Naive thymus-derived CD8-positive, alpha-beta T cell (primary cell): ENCODE measurements around the gene ADAMTS14. TPM values are rescaled to one million over a fixed set of nuclear protein-coding genes. Genes with fewer than 3 reads are reported as not detected.

Experiments used
- ATAC-seq, 2 donors: fragments of 150-1000 bp; cut with Tn5 transposase in 1 of 2; sonication (Bioruptor Pico), chemical (Tn5 transposase) in 1 of 2; 1 replicate in 1 of 2; 2 replicates in 1 of 2; pipeline ENCODE4 v1.10.0; 2021; ENCODE audit warnings: mild to moderate bottlenecking in 2 of 2, moderate library complexity in 2 of 2
- POLR2A ChIA-PET: fragments of 350-600 bp; sonication (Branson Sonifier 250); formaldehyde crosslinking; loops from one replicate; lab custom pipeline; 2021; ENCODE audit warnings: antibody characterized with exemption; lab: Charles Lee
- DNase-seq, 10 donors: peaks; one replicate each; pipeline versions ENCODE4 v3.0.0 to v3.0.0-alpha.2; 2020 to 2022
- H3K27ac Mint-ChIP-seq, 10 donors: one replicate each; pipeline ENCODE4 v1.8.0; 2020 to 2022; ENCODE audit warnings: mild to moderate bottlenecking in 10 of 10, mixed read lengths in 10 of 10, moderate library complexity in 4 of 10, inconsistent platforms in 1 of 10
- H3K27me3 Mint-ChIP-seq, 5 donors: one replicate each; pipeline ENCODE4 v1.8.0; 2021 to 2022; ENCODE audit warnings: mixed read lengths in 5 of 5
- H3K36me3 Mint-ChIP-seq, 3 donors: one replicate each; pipeline ENCODE4 v1.8.0; 2020 to 2022; ENCODE audit warnings: mixed read lengths in 3 of 3, mild to moderate bottlenecking in 2 of 3, inconsistent platforms in 1 of 3
- H3K4me1 Mint-ChIP-seq, 4 donors: one replicate each; pipeline ENCODE4 v1.8.0; 2021 to 2022; ENCODE audit warnings: mixed read lengths in 4 of 4
- H3K4me3 Mint-ChIP-seq, 10 donors: one replicate each; pipeline ENCODE4 v1.8.0; 2020 to 2022; ENCODE audit warnings: mild to moderate bottlenecking in 10 of 10, mixed read lengths in 10 of 10, moderate library complexity in 6 of 10, inconsistent platforms in 1 of 10
- H3K9me3 Mint-ChIP-seq, 9 donors: one replicate each; pipeline ENCODE4 v1.8.0; 2020 to 2022; ENCODE audit warnings: mixed read lengths in 9 of 9, mild to moderate bottlenecking in 3 of 9, inconsistent platforms in 1 of 9, moderate library complexity in 1 of 9
- polyA plus RNA-seq, 3 donors: library from polyadenylated mRNA; unstranded; fragments of 300-500 nt; fragmentation: Illumina TruSeq; gene quantifications; one replicate each; pipeline ENCODE4 v1.2.3, GENCODE V29; 2021
- total RNA-seq, 8 experiments: library from RNA in 2 of 8; stranded (reverse) in 2 of 8; gene quantifications; one replicate each; pipeline ENCODE4 v1.2.3 and lab custom pipeline; 2021 to 2026

The ADAMTS14 gene
- total and polyA plus RNA-seq, 5 experiments from 2014 or later: not detected

DNA sequence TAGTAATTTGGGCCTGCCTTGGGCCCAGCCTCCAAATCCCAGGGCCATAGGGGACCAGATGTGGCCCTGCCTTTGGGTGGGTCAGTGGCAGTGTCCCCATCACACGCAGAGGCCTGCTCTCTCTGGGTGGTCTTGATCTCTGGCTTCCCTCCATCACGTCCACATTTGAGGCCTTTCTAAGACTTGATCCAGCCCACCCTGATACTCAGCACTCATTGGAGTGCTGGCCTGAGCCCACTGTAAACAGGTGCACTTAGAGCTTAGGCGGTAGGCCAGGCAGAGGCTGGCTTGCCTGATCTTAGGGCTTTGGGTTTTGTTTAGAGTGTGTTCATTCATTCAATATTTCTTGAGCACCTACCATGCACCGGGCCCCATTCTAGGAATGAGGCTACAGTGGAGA is 60.3 kb downstream of the ADAMTS14 start:
- H3K4me3 Mint-ChIP-seq: no peak overlapping the region
- POLR2A ChIA-PET: no interaction called here
- H3K27ac Mint-ChIP-seq: peak overlapping the region in 1 of 10 donors; percentile 48
- H3K27me3 Mint-ChIP-seq: peaks cover 0 to 2% (median 0%) of the 10 kb centered on the region in 5 donors
- ATAC-seq (no peak), DNase-seq (no peak)
- no peaks in the 10 kb centered on the region for H3K9me3 Mint-ChIP-seq
- no peaks in the 10 kb centered on the region for H3K36me3 Mint-ChIP-seq
- peaks cover 0 to 3% (median 0%) of the 10 kb centered on the region in 4 donors for H3K4me1 Mint-ChIP-seq

DNA sequence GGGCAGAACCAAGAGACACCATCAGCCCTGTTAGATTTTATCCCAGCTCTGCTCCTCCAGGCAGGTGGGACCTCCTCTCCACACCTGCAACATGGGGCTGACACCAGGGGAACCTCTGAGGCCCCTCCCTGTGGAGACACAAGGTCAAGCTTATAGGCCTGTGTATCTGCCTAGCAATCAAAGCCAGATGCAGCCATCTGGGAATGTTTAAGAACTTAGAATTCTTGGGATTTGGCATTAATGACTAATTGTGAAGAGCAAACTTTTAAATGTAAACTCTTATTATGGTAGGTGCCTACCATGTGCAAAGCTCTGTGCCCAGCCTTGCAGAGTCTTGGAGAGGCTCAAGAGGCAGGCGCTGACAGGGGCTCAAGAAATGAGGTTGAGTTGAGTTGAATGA is 60.7 kb downstream of the ADAMTS14 start:
- Mint-ChIP-seq H3K4me1 (peaks cover 0 to 3% (median 0%) of the 10 kb centered on the region in 4 donors), H3K4me3 (no peak overlapping the region), H3K27ac (no peak overlapping the region), H3K36me3 (no peaks in the 10 kb centered on the region), H3K9me3 (no peaks in the 10 kb centered on the region), H3K27me3 (peaks cover 0 to 2% (median 0%) of the 10 kb centered on the region in 5 donors)
- ATAC-seq (no peak), DNase-seq (no peak)
- POLR2A ChIA-PET: no interaction called here

DNA sequence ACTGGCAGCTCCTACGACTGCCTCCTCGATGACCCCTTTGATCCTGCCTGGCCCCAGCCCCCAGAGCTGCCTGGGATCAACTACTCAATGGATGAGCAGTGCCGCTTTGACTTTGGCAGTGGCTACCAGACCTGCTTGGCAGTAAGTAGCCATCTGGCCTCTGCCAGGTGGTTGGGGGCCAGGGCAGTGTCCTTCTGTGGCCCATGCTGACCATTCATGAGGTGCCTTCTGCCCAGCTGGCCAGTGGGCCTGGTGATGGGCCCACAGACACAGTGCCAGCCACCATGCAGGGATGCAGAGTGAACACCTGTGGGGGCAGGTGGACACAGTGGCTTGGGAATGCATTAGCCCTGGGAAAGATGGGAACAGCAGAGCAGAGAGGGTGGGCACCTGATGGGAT is 62.9 kb downstream of the ADAMTS14 start:
- POLR2A ChIA-PET: no interaction called here
- H3K4me1 Mint-ChIP-seq: peaks cover 0 to 3% (median 0%) of the 10 kb centered on the region in 4 donors
- no peaks in the 10 kb centered on the region for H3K27me3 Mint-ChIP-seq
- ATAC-seq (no peak), DNase-seq (no peak)
- no peak overlapping the region for H3K27ac Mint-ChIP-seq
- no peaks in the 10 kb centered on the region for H3K9me3 Mint-ChIP-seq
- H3K36me3 Mint-ChIP-seq: no peaks in the 10 kb centered on the region
- H3K4me3 Mint-ChIP-seq: no peak overlapping the region

DNA sequence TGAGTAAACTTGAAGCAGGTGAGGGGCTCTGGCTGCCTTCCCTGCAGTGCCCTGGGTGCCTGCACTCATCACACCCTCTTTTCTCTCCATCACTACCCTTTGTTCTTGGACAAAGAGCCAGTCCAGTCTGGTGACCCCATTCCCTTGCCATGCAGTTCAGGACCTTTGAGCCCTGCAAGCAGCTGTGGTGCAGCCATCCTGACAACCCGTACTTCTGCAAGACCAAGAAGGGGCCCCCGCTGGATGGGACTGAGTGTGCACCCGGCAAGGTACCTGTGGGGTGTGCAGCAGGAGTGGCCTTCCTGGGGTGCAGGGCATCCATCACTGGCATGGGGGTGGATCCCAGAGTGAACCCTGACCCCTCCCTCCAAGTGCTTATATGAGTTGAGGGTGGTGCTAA is 64.2 kb downstream of the ADAMTS14 start:
- H3K27ac Mint-ChIP-seq: no peak overlapping the region
- POLR2A ChIA-PET: no interaction called here
- no peaks in the 10 kb centered on the region for H3K36me3 Mint-ChIP-seq
- ATAC-seq (no peak), DNase-seq (peak in 1 of 10 donors; percentile 36)
- H3K4me3 Mint-ChIP-seq: no peak overlapping the region
- peaks cover 0 to 3% (median 0%) of the 10 kb centered on the region in 4 donors for H3K4me1 Mint-ChIP-seq
- H3K27me3 Mint-ChIP-seq: no peaks in the 10 kb centered on the region
- H3K9me3 Mint-ChIP-seq: no peaks in the 10 kb centered on the region

DNA sequence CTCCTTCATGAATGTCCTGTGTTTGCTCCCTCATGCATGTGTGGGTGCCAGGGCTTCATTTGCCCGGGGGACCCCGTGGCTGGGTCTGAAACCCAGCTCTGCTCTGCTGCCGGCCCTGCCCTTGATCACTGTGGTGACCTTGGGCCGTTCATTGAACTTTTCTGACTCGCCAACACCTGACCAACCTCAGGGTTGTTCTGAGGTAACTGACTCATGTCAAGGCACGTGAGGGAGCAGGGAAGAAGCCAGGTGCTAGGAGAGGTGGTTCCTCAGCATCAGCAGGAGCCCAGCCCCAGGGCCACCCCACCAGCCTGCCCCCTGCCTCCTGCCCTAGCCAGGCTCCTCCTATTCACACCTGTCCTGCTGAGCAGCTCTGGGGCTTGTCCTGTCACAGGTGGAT is 64.9 kb downstream of the ADAMTS14 start:
- Mint-ChIP-seq H3K27ac (no peak overlapping the region), H3K4me3 (no peak overlapping the region), H3K36me3 (no peaks in the 10 kb centered on the region), H3K4me1 (peaks cover 0 to 1% (median 0%) of the 10 kb centered on the region in 4 donors), H3K9me3 (no peaks in the 10 kb centered on the region), H3K27me3 (no peaks in the 10 kb centered on the region)
- POLR2A ChIA-PET: no interaction called here
- DNase-seq (no peak), ATAC-seq (no peak)

DNA sequence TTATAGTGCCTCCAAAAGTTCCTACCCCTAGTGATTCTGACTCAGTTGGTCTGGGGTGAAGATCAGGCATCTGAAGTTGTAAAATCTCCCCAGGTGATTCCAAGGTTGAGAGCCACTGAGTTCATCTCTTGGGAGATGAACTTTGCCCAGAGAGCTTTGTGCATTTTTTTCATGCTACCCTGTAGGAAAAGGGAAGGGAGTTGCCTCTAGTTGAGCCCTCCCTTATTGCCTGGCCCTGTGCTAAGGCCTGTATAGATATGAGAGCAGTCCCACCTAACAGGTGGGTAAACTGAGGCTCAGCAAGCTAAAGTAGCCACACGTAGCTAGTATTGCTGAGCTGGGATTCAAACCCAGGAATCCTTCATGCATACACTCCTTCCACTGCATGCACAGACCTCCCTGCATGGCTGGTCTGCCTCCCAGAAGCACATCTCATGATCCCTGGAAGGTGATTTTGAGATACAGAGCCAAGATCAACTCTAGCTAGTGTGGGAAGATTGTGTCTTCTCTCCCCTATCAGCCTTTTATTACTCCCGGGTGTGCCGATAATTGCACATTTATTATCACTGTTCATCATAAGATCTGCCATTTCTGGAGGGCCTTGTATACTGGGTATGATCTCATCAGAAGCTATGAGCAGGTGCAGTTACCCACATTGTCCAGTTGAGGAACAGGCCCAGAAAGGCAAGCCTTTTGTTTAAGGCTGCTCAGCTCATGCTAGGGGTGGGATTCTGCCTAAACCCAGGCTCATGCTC is 65.9 kb downstream of the ADAMTS14 start:
- no peaks in the 10 kb centered on the region for H3K36me3 Mint-ChIP-seq
- no peaks in the 10 kb centered on the region for H3K27me3 Mint-ChIP-seq
- peaks cover 3 to 9% (median 6%) of the 10 kb centered on the region in 4 donors for H3K4me1 Mint-ChIP-seq
- no peak for DNase-seq
- POLR2A ChIA-PET: no interaction called here
- no peak overlapping the region for H3K27ac Mint-ChIP-seq
- ATAC-seq: peak in 1 of 2 donors; percentile 39
- H3K4me3 Mint-ChIP-seq: no peak overlapping the region
- H3K9me3 Mint-ChIP-seq: no peaks in the 10 kb centered on the region

DNA sequence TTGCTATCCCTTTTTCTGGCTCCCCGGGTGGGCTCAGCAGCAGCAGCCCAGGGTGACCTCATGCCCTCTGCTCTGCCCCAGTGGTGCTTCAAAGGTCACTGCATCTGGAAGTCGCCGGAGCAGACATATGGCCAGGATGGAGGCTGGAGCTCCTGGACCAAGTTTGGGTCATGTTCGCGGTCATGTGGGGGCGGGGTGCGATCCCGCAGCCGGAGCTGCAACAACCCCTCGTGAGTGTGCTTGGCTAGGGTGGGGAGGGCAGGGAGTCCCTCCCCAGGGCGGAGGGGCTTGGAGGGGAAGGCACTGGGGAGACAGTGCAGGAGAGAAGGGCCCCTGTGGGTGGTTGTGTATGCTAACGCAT is 66.4 kb downstream of the ADAMTS14 start:
- Mint-ChIP-seq H3K27me3 (no peaks in the 10 kb centered on the region), H3K9me3 (no peaks in the 10 kb centered on the region), H3K4me1 (peaks cover 3 to 9% (median 6%) of the 10 kb centered on the region in 4 donors), H3K4me3 (no peak overlapping the region), H3K27ac (no peak overlapping the region), H3K36me3 (no peaks in the 10 kb centered on the region)
- ATAC-seq: no peak
- DNase-seq: no peak
- POLR2A ChIA-PET: no interaction called here

DNA sequence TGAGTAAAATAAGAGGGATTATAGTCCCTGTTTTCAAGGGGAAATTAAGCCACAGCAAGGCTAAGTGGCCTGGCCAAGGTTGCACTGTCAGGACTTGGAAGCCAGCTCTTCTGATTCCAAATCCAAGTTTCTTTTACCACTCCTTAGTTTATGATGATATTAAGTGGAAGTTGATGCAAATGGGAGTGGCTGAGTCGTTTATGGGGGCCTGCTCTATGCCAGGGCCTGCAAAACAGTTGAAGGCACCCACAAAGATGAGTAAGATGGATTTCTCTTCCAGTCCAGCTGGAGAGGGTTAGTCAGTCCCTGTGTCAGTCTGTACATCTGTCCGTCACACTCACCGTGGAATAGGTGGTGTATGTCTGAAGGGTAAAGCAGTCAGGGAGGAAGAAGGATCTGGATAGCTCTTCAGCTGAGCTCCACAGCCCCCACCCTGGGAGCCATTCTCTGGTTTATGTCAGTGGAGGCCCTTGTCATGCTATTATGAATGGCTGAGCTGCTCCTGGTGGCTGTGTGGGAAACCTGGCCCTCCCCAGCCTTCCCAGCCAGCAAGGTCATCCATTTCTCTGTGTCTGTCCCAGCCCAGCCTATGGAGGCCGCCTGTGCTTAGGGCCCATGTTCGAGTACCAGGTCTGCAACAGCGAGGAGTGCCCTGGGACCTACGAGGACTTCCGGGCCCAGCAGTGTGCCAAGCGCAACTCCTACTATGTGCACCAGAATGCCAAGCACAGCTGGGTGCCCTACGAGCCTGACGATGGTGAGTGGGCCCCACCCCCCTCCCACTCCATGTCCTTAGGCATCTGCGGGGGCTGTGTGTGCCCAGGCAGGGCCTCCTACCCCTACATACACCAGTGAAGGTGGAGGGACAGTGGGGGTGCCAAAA is 68.3 kb downstream of the ADAMTS14 start:
- POLR2A ChIA-PET: no interaction called here
- no peaks in the 10 kb centered on the region for H3K36me3 Mint-ChIP-seq
- H3K27me3 Mint-ChIP-seq: no peaks in the 10 kb centered on the region
- peaks cover 3 to 14% (median 7%) of the 10 kb centered on the region in 4 donors for H3K4me1 Mint-ChIP-seq
- ATAC-seq (no peak), DNase-seq (no peak)
- H3K4me3 Mint-ChIP-seq: no peak overlapping the region
- no peak overlapping the region for H3K27ac Mint-ChIP-seq
- no peaks in the 10 kb centered on the region for H3K9me3 Mint-ChIP-seq

DNA sequence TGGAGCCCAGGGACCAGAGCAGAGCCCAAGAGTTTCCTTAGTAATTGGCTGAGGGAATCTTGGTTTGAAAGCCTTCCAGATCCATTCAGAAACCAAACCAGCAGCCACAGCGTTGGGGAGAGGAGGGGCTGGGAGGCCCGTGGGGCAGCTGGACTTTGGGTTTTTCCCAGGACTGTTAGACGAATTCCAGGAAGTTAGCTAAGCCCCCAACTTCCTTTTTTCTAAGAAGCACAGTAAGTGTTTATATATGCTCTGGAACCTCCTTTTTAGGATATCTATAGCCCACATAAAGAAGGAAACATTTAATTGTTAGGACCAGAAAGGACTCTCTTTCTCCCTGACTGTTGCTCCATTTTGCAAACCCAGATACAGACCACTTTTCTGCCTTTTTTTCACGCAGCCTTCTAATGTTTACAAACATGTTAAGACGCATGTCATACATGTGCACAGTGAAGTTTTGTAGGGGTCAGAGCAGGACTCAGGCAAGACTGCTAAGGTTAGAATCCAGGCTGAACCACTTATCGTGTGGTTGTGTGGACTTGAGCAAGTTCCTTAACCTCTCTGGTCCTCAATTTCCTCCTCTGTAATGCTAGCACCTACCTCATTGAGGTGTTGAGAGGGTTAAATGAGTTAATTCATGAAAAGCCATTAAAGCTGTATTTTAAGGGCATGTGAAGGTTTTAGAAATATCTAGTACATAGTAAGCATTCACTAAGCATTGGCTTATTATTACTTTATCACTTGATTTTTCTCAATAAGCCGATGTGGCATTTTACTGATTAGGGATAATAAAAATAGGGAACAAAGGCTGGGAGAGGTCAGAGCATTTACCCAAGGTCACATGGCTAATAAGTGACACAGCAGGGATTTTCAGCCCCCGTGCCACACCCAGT is 70.5 kb downstream of the ADAMTS14 start:
- Mint-ChIP-seq H3K4me1 (peaks cover 2 to 14% (median 7%) of the 10 kb centered on the region in 4 donors), H3K9me3 (no peaks in the 10 kb centered on the region), H3K36me3 (no peaks in the 10 kb centered on the region), H3K27ac (no peak overlapping the region), H3K4me3 (no peak overlapping the region), H3K27me3 (no peaks in the 10 kb centered on the region)
- ATAC-seq (no peak), DNase-seq (no peak)
- POLR2A ChIA-PET: no interaction called here

DNA sequence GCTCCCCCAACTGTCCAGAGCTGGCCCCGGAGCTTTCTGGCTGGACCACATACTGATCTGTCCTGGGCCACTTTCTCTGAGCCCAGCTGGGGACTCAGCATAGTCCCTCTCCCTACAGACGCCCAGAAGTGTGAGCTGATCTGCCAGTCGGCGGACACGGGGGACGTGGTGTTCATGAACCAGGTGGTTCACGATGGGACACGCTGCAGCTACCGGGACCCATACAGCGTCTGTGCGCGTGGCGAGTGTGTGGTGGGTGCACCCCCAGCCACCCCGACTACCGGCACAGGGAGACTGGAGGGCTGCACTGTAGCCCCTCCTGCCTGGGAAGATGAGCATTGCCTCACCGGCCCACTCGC is 71.1 kb downstream of the ADAMTS14 start:
- POLR2A ChIA-PET: no interaction called here
- H3K4me3 Mint-ChIP-seq: no peak overlapping the region

DNA sequence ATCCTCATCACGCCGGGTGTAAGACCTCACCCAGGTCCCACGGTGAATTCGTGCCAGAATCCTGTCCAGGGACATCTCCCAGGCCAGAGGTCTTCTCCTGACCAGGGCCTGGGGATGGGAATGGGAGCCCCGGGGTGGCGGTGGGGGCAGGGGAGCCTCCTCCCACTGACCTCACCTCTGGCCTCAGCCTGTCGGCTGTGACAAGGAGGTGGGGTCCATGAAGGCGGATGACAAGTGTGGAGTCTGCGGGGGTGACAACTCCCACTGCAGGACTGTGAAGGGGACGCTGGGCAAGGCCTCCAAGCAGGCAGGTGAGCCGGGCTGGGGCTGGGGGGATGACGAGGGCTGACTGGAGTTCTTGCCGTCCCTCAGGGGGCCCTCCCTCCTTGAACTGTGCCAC is 71.6 kb downstream of the ADAMTS14 start:
- ATAC-seq: no peak
- Mint-ChIP-seq H3K4me1 (peaks cover 2 to 14% (median 7%) of the 10 kb centered on the region in 4 donors), H3K27ac (no peak overlapping the region)

More for the DNA sequence above, 71.1 kb downstream of the ADAMTS14 start:
- DNase-seq (no peak), ATAC-seq (no peak)
- H3K9me3 Mint-ChIP-seq: no peaks in the 10 kb centered on the region
- no peak overlapping the region for H3K27ac Mint-ChIP-seq
- H3K4me1 Mint-ChIP-seq: peaks cover 2 to 14% (median 7%) of the 10 kb centered on the region in 4 donors
- no peaks in the 10 kb centered on the region for H3K36me3 Mint-ChIP-seq
- no peaks in the 10 kb centered on the region for H3K27me3 Mint-ChIP-seq

DNA sequence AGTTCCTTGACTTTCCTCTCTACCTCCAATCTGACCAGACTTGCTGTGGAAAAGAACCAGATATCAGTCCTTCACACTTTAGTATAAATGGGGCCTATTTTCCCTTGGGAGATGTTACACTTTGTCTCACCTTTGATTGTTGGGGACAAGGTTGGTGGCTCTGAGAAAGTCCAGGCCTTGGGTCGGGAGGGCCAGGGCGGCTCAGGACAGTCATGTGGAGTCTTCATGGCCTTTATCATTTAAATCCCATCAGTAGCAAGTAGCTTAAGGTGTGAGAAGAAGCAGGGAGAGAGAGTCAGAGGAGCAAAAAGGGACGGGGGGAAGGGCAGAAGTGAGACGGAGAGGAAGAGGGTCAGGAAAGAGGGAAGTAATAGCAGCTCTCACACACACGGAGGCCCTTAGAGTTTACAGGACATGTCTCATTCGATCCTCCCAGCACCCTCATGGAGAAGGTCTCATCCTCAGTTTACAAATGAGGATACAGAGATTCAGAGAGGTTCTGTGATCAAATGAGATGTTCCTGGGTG is 72.4 kb downstream of the ADAMTS14 start:
- no peak overlapping the region for H3K4me3 Mint-ChIP-seq
- DNase-seq (no peak), ATAC-seq (no peak)
- H3K9me3 Mint-ChIP-seq: no peaks in the 10 kb centered on the region
- peaks cover 2 to 14% (median 7%) of the 10 kb centered on the region in 4 donors for H3K4me1 Mint-ChIP-seq
- no peak overlapping the region for H3K27ac Mint-ChIP-seq
- H3K36me3 Mint-ChIP-seq: no peaks in the 10 kb centered on the region
- POLR2A ChIA-PET: no interaction called here
- H3K27me3 Mint-ChIP-seq: no peaks in the 10 kb centered on the region

More for the DNA sequence above, 71.6 kb downstream of the ADAMTS14 start:
- Mint-ChIP-seq H3K4me3 (no peak overlapping the region), H3K36me3 (no peaks in the 10 kb centered on the region), H3K27me3 (no peaks in the 10 kb centered on the region), H3K9me3 (no peaks in the 10 kb centered on the region)
- POLR2A ChIA-PET: no interaction called here
- no peak for DNase-seq
